Measurements from ENCODE around the gene NEMP1. TPM values are rescaled to one million over a fixed set of nuclear protein-coding genes. Genes with fewer than 3 reads are reported as not detected.

The NEMP1 gene
- total RNA-seq, 1 experiment from 2014 or later, result 16.4 TPM

DNA sequence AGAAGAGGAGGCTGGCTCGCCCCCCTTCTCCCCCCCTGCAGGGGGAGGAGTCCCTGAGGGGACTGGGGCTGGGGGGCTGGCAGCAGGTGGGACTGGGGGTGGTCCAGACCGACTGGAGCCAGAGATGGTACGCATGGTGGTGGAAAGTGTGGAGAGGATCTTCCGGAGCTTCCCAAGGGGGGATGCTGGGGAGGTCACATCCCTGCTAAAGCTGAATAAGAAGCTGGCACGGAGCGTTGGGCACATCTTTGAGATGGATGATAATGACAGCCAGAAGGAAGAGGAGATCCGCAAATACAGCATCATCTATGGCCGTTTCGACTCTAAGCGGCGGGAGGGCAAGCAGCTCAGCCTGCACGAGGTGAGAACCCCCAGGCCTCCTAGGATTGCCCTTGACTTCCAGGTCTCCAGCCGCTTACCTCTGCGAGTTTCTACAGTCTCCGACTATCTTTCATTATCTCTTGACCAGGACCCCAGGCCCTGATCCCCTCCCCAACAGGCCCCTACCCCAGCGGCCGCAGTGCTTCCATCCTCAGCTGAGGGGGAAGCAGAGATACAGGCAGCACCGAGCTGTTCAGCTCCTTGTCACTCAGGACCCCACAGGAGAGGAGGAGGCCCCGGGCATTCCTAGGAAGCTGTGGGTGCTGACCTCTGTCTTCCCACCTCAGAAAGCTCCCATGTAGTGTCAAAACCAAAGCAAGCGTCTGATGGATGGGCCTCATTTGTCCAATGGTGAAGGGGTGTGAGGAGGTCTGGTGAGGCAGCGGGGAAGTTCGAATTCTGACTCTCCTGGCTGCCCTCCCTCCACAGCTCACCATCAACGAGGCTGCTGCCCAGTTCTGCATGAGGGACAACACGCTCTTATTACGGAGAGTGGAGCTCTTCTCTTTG is 13.3 kb upstream of the NEMP1 start:
- Histone ChIP-seq H3K27ac (ENCODE audit: low read length) (no peak overlapping the region), H3K4me2 (ENCODE audit: low read length) (no peak overlapping the region), H2AFZ (ENCODE audit: low read length) (no peak overlapping the region), H3K27me3 (ENCODE audit: low read length) (no peaks in the 10 kb centered on the region), H3K9ac (ENCODE audit: low read length) (no peak overlapping the region), H3K4me1 (ENCODE audit: insufficient read depth, low read length) (peaks cover 8% of the 10 kb centered on the region), H3K4me3 (ENCODE audit: low read length) (no peak overlapping the region), H3K36me3 (ENCODE audit: low read depth, low read length) (no peaks in the 10 kb centered on the region), H3F3A (ENCODE audit: low read length, unreplicated experiment) (peaks cover 6% of the 10 kb centered on the region), H4K20me1 (ENCODE audit: low read length) (no peaks in the 10 kb centered on the region), H3K9me2 (replicated peaks; ENCODE audit: low read length) (no peaks in the 10 kb centered on the region), H3K79me2 (ENCODE audit: low read length) (peaks cover 19% of the 10 kb centered on the region), H3K9me3 (ENCODE audit: low read length) (no peaks in the 10 kb centered on the region)
- POLR2A ChIA-PET (ENCODE audit: unreplicated experiment), result no interaction called here
- intact Hi-C loops (cut with micrococcal nuclease), result no loop called here
- TF ChIP-seq, protein P1, sequence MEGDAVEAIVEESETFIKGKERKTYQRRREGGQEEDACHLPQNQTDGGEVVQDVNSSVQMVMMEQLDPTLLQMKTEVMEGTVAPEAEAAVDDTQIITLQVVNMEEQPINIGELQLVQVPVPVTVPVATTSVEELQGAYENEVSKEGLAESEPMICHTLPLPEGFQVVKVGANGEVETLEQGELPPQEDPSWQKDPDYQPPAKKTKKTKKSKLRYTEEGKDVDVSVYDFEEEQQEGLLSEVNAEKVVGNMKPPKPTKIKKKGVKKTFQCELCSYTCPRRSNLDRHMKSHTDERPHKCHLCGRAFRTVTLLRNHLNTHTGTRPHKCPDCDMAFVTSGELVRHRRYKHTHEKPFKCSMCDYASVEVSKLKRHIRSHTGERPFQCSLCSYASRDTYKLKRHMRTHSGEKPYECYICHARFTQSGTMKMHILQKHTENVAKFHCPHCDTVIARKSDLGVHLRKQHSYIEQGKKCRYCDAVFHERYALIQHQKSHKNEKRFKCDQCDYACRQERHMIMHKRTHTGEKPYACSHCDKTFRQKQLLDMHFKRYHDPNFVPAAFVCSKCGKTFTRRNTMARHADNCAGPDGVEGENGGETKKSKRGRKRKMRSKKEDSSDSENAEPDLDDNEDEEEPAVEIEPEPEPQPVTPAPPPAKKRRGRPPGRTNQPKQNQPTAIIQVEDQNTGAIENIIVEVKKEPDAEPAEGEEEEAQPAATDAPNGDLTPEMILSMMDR (conservative IDR thresholded peaks at IDR 0.05; ENCODE audit: low read depth, low read length), result no peak
- no peak for TF ChIP-seq EZH2 (IDR thresholded peaks at IDR 0.05; ENCODE audit: low read length, unreplicated experiment)
- CTCF ChIA-PET, result interaction anchor here (0.6 kb wide), 1 partner anchor 13 kb away, joined by 3 read pairs; the partner anchor contains the start of gene NEMP1
- no TSS peak for BruUV-seq (replicated peaks)
- no peak for DNase-seq
- ATAC-seq, result no peak

- H4K20me1 ChIP-seq (ENCODE audit: low read length), result no peaks in the 10 kb centered on the region
- H3K9me3 ChIP-seq (ENCODE audit: low read length), result no peaks in the 10 kb centered on the region
- peaks cover 6% of the 10 kb centered on the region for H3F3A ChIP-seq (ENCODE audit: low read length, unreplicated experiment)
- H3K9me2 ChIP-seq (replicated peaks; ENCODE audit: low read length), result no peaks in the 10 kb centered on the region
- no peak overlapping the region for H3K9ac ChIP-seq (ENCODE audit: low read length)
- H2AFZ ChIP-seq (ENCODE audit: low read length), result no peak overlapping the region
- BruUV-seq (replicated peaks), result no TSS peak
- H3K4me2 ChIP-seq (ENCODE audit: low read length), result peak overlapping the region; percentile 99
- no peak for ATAC-seq
- no peaks in the 10 kb centered on the region for H3K27me3 ChIP-seq (ENCODE audit: low read length)
- 0 out of 2 replicates have a peak overlapping the region, but pooled peaks have one; percentile 29 for H3K4me3 ChIP-seq (ENCODE audit: low read length)
- no peak overlapping the region for H3K27ac ChIP-seq (ENCODE audit: low read length)
- intact Hi-C loops (cut with micrococcal nuclease), result no loop called here
- CTCF ChIA-PET, result no interaction called here
- TF ChIP-seq EZH2 (IDR thresholded peaks at IDR 0.05; ENCODE audit: low read length, unreplicated experiment) (no peak), EZH2phosphoT487 (IDR thresholded peaks at IDR 0.05; ENCODE audit: borderline replicate concordance, low read length) (no peak)
- TF ChIP-seq, protein P1 (conservative IDR thresholded peaks at IDR 0.05; ENCODE audit: low read depth, low read length), result no peak
- POLR2A ChIA-PET (ENCODE audit: unreplicated experiment), result no interaction called here
- peaks cover 19% of the 10 kb centered on the region for H3K79me2 ChIP-seq (ENCODE audit: low read length)
- no peaks in the 10 kb centered on the region for H3K36me3 ChIP-seq (ENCODE audit: low read depth, low read length)
- H3K4me1 ChIP-seq (ENCODE audit: insufficient read depth, low read length), result peaks cover 16% of the 10 kb centered on the region
- DNase-seq, result no peak
Observed at GRCh38 chr12:57090924-57091637, 12.5 kb upstream of the NEMP1 start.
